Non-pigmented ciliary epithelial cell (primary cell): Measurements from ENCODE around the gene SEMA3B.

Source experiments
- DNase-seq: peaks from one replicate; pipeline ENCODE4 v3.0.0-alpha.2; 2010; ENCODE audit warnings: low read depth

Gene SEMA3B

DNA sequence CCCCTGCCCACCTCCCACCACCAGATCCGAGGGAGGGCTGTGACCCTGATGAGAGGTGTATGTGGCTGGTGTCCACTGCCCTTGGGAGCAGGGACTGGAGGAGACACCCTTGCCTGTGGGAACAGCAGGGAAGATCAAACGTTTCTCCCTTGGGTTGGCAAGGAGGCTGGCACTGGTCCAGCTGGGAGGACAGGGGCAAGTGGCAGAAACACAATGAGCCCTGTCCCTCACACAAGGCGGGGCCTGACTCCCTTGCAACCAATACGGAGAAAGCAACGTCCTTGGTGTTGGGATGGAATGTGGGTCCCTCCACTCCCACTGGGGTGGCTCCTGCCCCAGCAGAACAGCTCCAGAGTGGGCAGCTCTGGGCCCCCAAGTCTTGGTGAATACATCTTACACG, 48.4 kb downstream of the SEMA3B start:
- DNase-seq = no peak

DNA sequence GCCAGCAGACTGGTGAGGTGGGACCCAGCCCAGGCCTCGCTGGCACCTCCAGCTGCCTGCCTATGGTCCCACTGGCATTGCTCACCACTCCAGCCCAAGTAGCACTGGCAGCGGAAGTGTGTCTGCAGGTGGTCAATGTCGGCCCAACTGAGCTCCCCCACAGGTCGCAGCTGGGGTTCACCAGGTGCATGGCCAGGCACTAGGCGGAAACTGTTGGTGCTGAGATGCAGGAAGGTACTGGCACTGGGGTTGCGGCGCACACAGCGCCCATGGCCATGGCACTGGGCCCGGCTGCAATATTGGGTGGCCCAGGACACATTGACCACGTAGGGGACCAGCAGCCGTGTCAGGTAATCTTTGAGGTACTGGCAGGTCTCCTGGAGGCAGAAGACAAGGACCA, 49.2 kb downstream of the SEMA3B start:
- DNase-seq = no peak

DNA sequence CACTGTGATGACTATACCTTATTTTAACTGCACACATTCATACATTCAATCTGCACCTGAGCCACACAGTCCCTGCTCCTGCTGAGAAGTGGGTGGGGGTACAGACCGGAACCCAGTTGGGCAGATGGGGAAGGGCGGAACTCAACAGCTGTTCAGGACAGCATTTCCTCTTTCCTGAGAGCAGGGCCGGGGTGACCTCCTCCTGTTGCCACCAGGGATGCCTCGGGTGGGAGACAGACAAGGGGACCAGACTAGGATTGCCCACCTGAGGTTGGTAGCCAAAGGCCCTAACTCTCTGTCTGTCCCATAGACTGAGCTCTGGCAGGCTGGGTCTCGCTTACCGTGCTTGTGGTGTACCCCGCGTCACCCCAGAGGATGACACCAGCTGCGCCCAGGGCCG, 49.7 kb downstream of the SEMA3B start:
- no peak for DNase-seq

DNA sequence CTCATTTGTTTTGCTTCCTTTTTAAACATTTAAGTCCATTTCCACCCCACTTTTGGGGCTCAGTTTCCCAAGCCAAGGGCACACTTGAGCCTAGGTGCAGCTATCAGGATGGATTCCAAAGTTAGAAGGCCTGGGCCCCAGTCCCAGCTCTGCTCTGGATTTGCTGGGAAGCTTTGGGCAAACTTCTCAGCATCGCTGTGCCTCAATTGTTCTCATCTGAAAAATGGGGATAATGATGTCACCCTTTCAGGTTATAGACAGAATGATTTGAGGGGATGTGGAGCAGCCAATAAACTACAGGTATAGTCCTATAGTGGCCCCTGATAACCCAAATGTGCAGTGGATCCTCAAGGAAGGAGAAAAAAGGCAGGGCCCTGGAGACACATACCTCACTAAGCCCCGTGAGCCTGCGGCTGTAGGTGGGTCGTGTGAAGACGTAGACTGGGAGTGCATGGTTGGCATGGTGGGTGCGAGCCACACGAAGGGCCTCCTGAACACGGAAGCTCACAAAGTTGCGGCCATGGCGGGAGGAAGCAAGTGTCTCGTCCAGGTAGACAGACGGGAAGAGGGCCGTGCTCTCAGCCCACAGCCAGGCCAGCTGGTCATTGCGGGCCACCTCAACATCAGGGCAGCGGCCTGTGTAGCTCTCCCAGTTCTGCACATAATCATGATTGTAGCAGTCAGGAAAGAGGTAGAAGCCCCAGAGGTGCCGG, 50.4 kb downstream of the SEMA3B start:
- no peak for DNase-seq

DNA sequence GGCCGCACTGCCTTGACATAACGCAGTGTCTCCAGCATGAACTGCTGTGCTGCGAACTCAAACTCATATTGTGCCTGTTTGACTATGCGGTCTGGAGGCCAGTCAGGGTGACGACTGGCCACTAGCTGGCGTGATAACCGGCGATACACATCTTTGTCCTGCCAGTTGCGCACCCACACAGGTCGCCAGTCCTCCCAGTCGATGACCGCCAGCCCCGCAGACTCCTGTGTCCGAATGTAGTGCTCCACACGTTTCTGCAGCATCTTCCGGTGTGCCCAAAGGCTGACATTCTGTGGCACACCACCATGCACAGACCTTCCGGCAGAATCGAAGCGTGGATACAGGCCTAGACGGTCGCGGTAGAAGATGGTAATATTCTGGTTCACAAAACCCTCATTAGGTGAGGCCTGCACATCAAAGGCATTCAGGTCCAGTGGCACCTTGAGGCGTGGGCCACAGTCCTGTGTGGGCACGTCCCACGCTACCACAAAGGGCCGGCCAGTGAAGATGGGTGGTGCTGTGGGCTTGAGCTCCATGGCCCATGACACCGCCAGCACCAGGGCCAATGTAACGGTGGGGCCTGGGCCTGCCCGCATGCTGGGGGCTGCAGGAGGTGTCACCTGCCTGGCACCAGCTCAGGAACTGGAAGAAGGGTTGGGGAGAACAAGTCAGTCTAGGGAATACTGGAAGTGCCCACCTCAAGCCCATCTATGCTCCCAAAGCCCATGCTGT, 51.1 kb downstream of the SEMA3B start:
- DNase-seq = no peak

DNA sequence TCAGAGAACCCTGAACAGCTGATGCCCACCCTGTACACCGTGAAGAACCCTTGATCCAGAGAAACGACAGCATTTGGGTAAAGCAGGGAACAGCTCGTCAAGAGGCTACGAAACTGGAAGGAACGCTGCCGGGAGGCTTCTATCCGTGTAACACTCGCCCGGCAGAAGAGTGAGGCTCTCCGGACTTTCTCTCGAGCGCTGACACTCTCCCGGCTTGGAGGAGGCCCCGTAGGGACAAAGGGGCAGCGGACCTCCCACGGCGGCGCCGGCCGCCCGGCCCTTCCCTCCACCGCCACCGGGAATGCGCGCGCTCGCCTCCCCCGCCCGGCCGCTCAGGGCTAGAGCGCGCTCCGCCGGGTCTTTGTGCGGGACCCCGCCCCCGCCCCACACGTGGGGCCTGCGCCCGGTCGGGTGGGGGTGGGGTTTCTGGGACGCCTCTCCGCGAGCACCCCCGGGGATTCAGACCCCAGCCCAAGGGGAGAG, 51.9 kb downstream of the SEMA3B start:
- DNase-seq = no peak

DNA sequence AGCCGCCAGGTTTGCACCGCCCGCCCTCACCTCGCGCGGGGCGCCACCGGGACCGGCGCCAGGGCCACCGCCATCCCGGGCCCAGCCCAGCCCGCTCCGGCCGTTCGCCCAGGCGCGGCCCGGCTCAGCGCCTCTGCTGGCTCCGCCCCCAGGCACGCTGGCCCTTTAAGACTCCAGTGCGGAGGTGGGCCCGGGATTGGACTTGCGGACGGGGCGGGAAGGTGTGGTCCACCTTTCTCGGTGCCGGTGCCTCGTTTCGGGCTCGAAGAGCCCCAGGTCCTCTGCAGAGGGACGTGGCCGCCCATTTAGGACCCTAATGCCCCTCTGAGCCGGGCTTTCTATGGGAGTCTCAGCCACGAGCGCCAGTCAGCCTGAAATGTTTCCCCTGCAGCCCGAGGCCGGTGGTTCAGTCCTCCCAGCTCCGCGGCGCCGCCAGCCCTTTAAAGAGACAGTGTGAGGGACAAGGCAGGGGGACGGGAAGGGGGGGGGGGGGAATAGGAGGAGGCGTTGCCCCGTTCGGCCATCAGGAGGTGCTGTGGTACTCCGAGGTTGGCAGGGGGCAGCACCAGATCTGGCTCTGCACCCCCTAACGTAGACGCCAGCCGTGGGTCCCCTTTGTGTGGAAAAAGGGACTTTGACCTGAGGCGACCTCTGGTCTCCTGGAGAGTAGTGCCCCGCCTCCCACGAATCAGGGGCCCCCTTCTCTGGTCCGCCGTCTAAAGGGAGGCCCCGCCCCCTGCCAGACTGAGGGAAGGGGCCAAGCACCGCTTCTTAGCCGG, 52.6 kb downstream of the SEMA3B start:
- no peak for DNase-seq

DNA sequence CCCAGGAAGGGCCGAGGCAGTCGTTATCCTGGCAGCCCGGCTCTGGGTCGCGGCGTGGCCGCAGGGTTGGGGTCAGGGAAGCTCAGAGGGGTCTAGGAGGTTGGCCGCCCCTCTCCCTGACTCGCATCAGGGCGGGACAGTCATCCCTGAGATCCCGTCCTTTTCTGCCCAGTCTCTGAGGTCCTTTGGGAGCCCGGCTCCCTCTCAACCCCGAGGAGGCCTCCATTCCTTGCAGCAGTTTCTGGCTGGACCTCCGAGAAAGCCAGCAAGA, 53.1 kb downstream of the SEMA3B start:
- DNase-seq = no peak

DNA sequence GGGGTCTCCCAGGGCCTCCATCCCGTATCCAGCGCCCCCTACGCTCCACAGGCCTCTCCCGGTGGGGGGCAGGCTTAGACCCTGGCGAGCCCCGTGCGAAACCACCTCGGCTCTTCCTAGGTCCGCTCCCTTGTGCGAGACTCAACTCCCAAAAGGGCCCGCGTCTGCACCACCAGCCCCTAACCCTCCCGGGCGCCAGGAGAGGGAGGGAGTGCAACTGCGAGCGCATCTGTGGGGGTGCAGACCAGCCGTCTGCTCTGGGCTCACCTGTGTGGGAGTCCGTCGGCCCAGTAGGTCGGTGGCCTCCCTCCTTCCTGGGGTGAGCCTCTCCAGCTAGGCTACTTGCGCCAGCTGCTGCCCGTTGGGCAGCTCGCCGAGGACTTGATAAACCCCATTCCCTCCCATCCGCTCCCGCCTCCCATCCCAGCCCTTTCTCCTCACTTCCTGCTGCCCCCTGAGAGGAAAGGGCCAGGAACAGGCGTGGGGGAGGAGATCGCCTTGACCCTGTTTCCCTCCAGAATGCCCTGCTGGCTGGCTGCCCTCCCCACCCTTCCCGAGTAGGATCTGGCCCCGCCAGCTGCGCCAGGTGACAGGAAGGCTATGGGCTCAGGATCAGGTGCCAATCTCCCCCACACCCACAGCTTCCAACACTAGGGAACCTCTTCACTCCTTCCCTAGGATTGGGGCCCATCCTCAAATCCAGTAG, 53.6 kb downstream of the SEMA3B start, which contains the start of gene HYAL2:
Gene HYAL2 (minus strand): TSS at position 360 of the 706 bp plus-strand sequence. CDS start 2,256 bp downstream, outside the sequence.
- no peak for DNase-seq

DNA sequence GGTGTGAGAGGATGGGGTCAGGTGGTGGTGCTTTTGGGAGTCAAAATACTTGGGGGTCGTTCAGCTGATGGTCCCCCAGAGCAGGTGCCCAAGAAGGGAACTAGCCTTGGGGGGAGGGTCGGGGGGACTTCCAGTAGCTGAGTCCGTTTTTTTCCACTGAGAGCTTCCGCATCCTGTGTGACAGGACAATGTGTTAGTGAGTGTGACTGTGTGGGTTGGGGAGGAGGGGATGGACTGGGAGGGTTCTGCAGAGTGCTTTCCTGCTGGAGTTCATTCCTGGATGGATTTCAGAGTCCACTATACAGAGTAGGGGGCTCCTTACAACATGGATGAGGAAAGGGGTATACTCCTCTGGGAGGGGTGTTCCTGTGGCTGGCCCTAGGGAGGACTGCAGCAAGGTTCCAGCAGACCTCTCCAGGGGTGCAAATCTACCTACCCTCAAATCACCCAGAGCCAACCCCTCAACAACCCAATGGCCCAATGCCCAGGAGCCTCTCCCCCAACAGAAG, 54.2 kb downstream of the SEMA3B start:
- DNase-seq = no peak

DNA sequence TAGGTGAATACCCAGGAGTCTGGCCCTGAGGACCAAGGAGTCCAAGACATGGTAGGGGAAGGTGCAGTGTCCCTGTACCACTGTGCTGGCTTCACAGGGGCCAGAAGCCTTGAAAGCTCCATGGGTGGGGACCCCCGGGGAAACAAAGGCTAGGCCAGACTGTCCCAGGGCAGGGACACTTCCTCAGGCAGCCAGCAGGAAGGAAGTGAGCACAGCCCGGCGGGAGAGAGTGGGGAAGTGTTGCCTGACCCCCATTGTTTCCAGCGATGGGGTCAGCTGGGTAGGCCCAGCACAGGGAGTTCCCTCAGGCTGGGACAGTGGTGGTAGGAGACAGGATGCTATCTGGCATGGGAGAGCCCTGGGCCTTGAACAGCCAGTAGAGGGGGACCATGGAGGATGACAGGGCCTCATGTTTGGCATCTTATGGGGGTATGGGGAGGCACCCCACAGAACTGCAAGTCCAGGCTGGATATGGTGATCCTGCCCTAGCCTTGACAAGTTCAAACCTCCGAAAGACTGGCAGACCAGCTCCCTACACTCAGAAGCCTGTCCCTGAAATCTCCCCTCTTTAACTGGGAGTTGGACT, 54.8 kb downstream of the SEMA3B start:
- no peak for DNase-seq

DNA sequence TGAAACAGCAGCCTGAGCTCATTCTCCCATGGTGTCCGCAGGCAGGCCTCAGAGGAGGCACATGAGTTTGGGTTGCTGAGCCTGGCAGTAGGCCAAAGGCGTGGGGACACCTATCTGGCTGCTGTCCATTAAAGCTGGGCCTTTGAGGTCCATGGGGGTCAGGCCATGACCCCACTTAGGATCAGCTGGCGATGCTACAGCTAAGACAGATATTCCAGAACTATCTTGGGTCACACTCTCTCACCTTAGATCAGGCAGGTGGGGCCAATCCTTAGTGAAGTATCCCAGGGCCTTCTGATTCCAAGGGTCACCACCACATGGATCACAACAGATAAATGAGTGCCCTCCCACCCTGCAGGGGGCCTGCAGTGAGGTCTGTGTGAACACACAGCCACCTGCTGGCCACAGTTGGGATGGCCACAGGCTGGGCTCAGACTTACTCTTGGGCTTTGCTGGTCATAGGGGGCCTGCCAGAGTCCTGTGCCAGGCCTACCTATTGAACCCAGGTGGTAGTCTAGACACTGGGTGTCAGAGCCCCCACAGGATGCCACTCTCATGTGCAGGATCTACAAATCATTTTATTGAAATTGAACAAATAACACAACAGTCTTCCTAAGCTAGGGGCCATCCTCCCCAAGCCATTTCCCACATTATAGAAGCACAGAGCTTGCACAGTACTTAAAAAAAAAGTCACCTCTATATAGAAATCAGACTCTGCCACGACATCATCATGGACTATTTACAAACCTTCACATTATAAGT, 55.6 kb downstream of the SEMA3B start:
- no peak for DNase-seq

DNA sequence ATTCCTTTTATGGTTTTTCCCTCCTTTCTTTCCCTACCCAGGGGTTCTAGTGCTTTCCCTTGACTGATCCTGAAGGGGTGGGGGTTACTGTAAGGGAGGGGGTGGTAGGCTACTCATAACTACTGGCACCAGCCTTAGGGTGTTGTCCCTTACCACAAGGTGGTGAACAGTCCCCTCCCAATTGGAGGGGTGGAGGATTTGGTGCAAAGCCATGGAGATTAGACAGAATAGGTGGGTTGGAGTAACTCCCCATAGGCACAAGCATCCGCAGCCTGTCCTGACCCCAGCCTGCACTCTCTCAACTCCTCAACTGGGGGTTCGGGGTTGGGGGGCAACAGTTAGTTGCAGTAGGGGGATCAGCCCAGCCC, 56.1 kb downstream of the SEMA3B start:
- DNase-seq = no peak

DNA sequence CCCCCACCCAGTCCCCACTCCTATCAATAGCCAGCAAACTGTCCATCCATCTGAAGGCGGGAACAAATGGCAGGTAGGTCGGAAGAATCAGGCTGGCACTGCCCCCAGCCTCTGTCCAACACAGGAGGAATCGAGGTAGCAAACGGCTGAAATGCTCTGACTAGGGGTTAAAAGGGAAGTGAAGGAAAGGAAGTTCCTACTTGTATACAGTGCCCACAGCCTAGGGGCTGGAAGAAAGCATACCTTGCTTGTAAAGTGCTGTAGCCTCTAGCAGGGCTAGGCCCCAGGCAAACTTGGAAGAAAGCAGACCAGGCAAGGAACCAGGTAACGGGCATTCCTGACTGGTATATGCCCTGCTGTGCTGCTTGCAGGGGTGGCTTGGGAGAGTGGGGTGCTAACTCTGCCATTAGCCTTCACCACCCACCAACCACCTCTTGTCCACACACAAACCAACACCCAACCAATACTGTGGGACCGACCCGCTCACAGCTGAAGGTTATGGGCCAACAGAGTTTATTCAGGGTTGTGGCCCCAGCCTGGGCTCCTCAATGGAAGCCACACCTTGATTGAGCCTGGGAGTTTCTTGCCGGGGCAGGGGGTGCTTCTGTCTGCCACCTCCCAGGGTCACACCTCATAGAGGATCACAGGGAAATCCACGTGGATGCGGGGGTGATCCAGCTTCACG, 56.7 kb downstream of the SEMA3B start:
- no peak for DNase-seq

DNA sequence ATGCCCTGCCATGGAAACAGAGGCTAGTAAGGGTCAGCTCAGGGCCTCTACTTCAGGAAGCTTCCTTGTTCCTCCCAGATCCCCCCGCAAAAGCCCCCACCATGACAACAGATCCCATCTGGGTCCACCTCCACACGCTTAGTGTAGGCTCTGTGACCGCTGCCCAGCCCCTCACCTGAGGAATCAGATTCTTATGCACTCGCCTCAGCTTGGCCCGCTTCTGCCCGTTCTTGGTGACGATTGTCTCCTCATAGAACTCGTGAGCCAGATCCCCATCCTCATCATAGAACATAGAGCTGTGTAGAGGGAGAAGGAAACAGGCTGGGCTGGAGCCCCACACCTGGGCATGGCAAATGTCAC, 57.2 kb downstream of the SEMA3B start:
- no peak for DNase-seq

DNA sequence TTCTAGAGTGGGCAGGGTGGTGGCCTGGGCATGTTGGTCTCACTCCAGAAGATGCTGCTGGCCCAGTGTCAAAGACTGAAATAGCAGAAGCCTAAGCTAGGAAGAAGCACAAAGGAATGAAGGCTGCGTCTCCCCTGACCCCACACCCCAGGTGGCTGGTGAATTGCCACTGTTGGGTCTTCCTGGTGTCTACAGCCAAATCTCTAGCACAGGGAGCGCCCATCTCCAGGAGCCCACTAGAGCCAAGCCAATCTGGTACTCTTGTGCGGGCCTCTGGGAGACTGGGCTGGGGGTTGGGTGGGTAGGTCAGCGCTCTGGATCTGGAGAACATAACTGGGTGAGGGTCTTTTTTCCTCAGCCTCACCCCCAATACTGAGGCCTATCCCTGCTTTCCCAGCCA, 58.2 kb downstream of the SEMA3B start:
- DNase-seq = no peak
